GM12878 (cell line): ENCODE data around the gene ZNF662. TPM values are rescaled to one million over a fixed set of nuclear protein-coding genes. Genes with fewer than 3 reads are reported as not detected.

Source experiments
- ATAC-seq: fragments of 200-7000 bp; cut with Tn5 transposase; 3 replicates; pipeline ENCODE4 v1.9.1; 2020; ENCODE audit warnings: mild to moderate bottlenecking, moderate library complexity
- BruUV-seq: library from RNA; stranded (reverse); fragments of 400-500 nt; replicated peaks from 2 replicates; lab custom pipeline; 2021; lab: Mats Ljungman, UMichigan
- CTCF ChIA-PET: fragments of 300-600 bp; sonication (Branson Sonifier 250); formaldehyde crosslinking; extraction: SDS; loops from one replicate; lab custom pipeline; 2021; ENCODE audit warnings: inconsistent platforms; lab: Yijun Ruan, JAX
- POLR2A ChIA-PET: fragments of 350-600 bp; formaldehyde crosslinking; extraction: SDS; loops from one replicate; lab custom pipeline; 2021; ENCODE audit warnings: inconsistent platforms; lab: Charles Lee
- RAD21 ChIA-PET: fragments of 300-600 bp; sonication (Branson Sonifier 250); formaldehyde crosslinking; loops from one replicate; lab custom pipeline; 2023; ENCODE audit warnings: antibody characterized with exemption; ENCODE audit not compliant: unreplicated experiment; lab: Charles Lee
- SMC1A ChIA-PET: fragments of 300-600 bp; sonication (Branson Sonifier 250); formaldehyde crosslinking; loops from one replicate; lab custom pipeline; 2023; ENCODE audit not compliant: unreplicated experiment, uncharacterized antibody; lab: Charles Lee
- DNase-seq: peaks from one replicate; pipeline ENCODE4 v3.0.0-alpha.2; 2011; ENCODE audit warnings: low read depth, low spot score
- FAIRE-seq: peaks from 3 replicates; lab custom pipeline; 2011; peaks lifted over from hg19 to GRCh38; lab: Jason Lieb, UNC
- H2AFZ ChIP-seq: 2 replicates; pipeline ENCODE4 v1.6.0; 2011; ENCODE audit warnings: low read depth, low read length, control low read depth; ENCODE audit not compliant: control insufficient read depth
- H3K27ac ChIP-seq: 2 replicates; pipeline ENCODE4 v1.5.1; 2011; ENCODE audit warnings: control low read depth; ENCODE audit not compliant: control insufficient read depth, insufficient read depth
- H3K27me3 ChIP-seq, 2 experiments: replicated peaks in 1 of 2; 2 replicates each; pipeline versions ENCODE4 v1.6.0 to v1.6.1; 2011; ENCODE audit warnings: low read length in 1 of 2; ENCODE audit not compliant: control insufficient read depth in 2 of 2, insufficient read depth in 2 of 2
- H3K36me3 ChIP-seq, 2 experiments: 2 replicates each; pipeline ENCODE4 v1.5.1; 2011; ENCODE audit warnings: low read length in 1 of 2; ENCODE audit not compliant: control insufficient read depth in 2 of 2, insufficient read depth in 2 of 2
- H3K4me1 ChIP-seq: 2 replicates; pipeline ENCODE4 v1.6.1; 2011; ENCODE audit warnings: mild to moderate bottlenecking, low read length, moderate library complexity, mixed read lengths; ENCODE audit not compliant: control insufficient read depth, insufficient read depth
- H3K4me2 ChIP-seq: 2 replicates; pipeline ENCODE4 v1.6.0; 2011; ENCODE audit warnings: control low read depth; ENCODE audit not compliant: control insufficient read depth, insufficient read depth
- H3K4me3 ChIP-seq: fragments of 200-600 bp; sonication (generic); 2 replicates; pipeline ENCODE4 v1.5.1; 2016
- H3K79me2 ChIP-seq: 2 replicates; pipeline ENCODE4 v1.6.0; 2011; ENCODE audit warnings: low read length; ENCODE audit not compliant: control insufficient read depth, insufficient read depth
- H3K9ac ChIP-seq: 2 replicates; pipeline ENCODE4 v1.8.0; 2011; ENCODE audit warnings: low read length, control low read depth, mixed read lengths; ENCODE audit not compliant: control insufficient read depth, insufficient read depth
- H3K9me3 ChIP-seq: replicated peaks from 3 replicates; pipeline ENCODE4 v1.5.1; 2011; ENCODE audit warnings: mild to moderate bottlenecking, low read length; ENCODE audit not compliant: control insufficient read depth, insufficient read depth
- H4K20me1 ChIP-seq: 2 replicates; pipeline ENCODE4 v1.6.0; 2011; ENCODE audit not compliant: control insufficient read depth, insufficient read depth
- BCL11A ChIP-seq: IDR thresholded peaks from 2 replicates; pipeline ENCODE4 v1.6.1; 2011; ENCODE audit warnings: low read depth, low read length
- CHD2 ChIP-seq: IDR thresholded peaks from 2 replicates; pipeline ENCODE4 v1.6.1; 2011; ENCODE audit warnings: low read depth, low read length, improper control_type of control experiment, borderline replicate concordance
- CREM ChIP-seq: IDR thresholded peaks from 2 replicates; pipeline ENCODE4 v1.6.1; 2014; ENCODE audit warnings: antibody characterized with exemption, low read depth
- FOS ChIP-seq: IDR thresholded peaks from 3 replicates; pipeline ENCODE4 v1.6.1; 2011; ENCODE audit warnings: borderline replicate concordance; ENCODE audit not compliant: insufficient read length; ENCODE audit errors: extremely low read depth
- FOXK2 ChIP-seq: fragments of 450-650 bp; IDR thresholded peaks from 2 replicates; pipeline ENCODE4 v1.6.1; 2017; ENCODE audit warnings: mild to moderate bottlenecking, moderate library complexity
- JUND ChIP-seq: IDR thresholded peaks from 2 replicates; pipeline ENCODE4 v1.6.1; 2012; ENCODE audit warnings: low read depth, mild to moderate bottlenecking, low read length, improper control_type of control experiment, moderate library complexity
- NFYA ChIP-seq: IDR thresholded peaks from 2 replicates; pipeline ENCODE4 v1.6.1; 2011; ENCODE audit warnings: low read depth, mild to moderate bottlenecking, low read length, improper control_type of control experiment, borderline replicate concordance
- POLR2AphosphoS5 ChIP-seq: IDR thresholded peaks from 2 replicates; pipeline ENCODE4 v1.6.1; 2011; ENCODE audit warnings: mild to moderate bottlenecking, low read length, inconsistent platforms
- RFX5 ChIP-seq: IDR thresholded peaks from 2 replicates; pipeline ENCODE4 v1.6.1; 2011; ENCODE audit warnings: low read depth, low read length, improper control_type of control experiment
- STAT1 ChIP-seq: fragments of 450-650 bp; conservative IDR thresholded peaks from 2 replicates; pipeline ENCODE4 v1.6.1; 2014; ENCODE audit warnings: antibody characterized with exemption, mild to moderate bottlenecking
- TAF1 ChIP-seq: IDR thresholded peaks from 2 replicates; pipeline ENCODE4 v1.6.1; 2011; ENCODE audit warnings: mild to moderate bottlenecking, low read depth, low read length, borderline replicate concordance
- TARDBP ChIP-seq: IDR thresholded peaks from 2 replicates; pipeline ENCODE4 v1.6.1; 2016; ENCODE audit warnings: borderline replicate concordance
- WGBS: methylation state at CpG from one replicate; pipeline ENCODE4 v1.1.6; 2016; ENCODE audit warnings: low lambda C conversion rate; ENCODE audit not compliant: insufficient replicate concordance, insufficient coverage; ENCODE audit errors: missing lambda C conversion rate; 5-methylcytosine and 5-hydroxymethylcytosine counted together
- in situ Hi-C: fragments of 300-500 bp; cut with MboI; formaldehyde crosslinking; loops from 9 replicates; pipeline ENCODE4 v1.14.3; 2018; ENCODE audit warnings: mixed read lengths
- intact Hi-C: fragments of 100-400 bp; cut with micrococcal nuclease; formaldehyde crosslinking; loops from one replicate; pipeline ENCODE4 v1.14.2; 2022; ENCODE audit not compliant: unreplicated experiment
- polyA plus RNA-seq, 11 experiments: library from polyadenylated mRNA; depleted of rRNA in 4 of 11; unstranded in 6 of 11; stranded (reverse) in 5 of 11; fragments of >200 nt; fragmentation: Nextera tagmentation in 4 of 11; fragmentation: Illumina TruSeq in 1 of 11; extraction: Ambion mirVana in 4 of 11; extraction: Trizol in 1 of 11; gene quantifications; 1 replicate in 1 of 11; 2 replicates in 10 of 11; pipeline versions ENCODE4 v1.2.1 to v1.2.3, GENCODE V29; 2011 to 2016; ENCODE audit warnings: inconsistent platforms in 2 of 11, missing spikeins in 2 of 11, low read depth in 1 of 11
- total RNA-seq, 4 experiments: library from RNA; depleted of rRNA in 3 of 4; stranded (reverse); fragments of >200 nt in 3 of 4; fragmentation: Illumina TruSeq in 1 of 4; extraction: Trizol in 1 of 4; gene quantifications; 2 replicates each; pipeline versions ENCODE4 v1.2.1 to v1.2.3, GENCODE V29; 2013 to 2021
- TF ChIP-seq, protein P1 (sequence below): fragments of 450-650 bp; IDR thresholded peaks from 2 replicates; pipeline ENCODE4 v1.6.1; 2016; ENCODE audit warnings: mild to moderate bottlenecking
- TF ChIP-seq, protein P2 (sequence below): IDR thresholded peaks from 2 replicates; pipeline ENCODE4 v1.6.1; 2012; ENCODE audit warnings: low read depth, low read length, improper control_type of control experiment
- TF ChIP-seq, protein P3 (sequence below): fragments of 450-650 bp; IDR thresholded peaks from 2 replicates; pipeline ENCODE4 v1.6.1; 2018; ENCODE audit warnings: mild to moderate bottlenecking, low read depth, moderate library complexity; ENCODE audit not compliant: partially characterized antibody
- TF ChIP-seq, protein P4 (sequence below): fragments of 450-650 bp; conservative IDR thresholded peaks from 2 replicates; pipeline ENCODE4 v1.6.1; 2017; ENCODE audit warnings: mild to moderate bottlenecking, moderate library complexity

ZNF662 gene
- total and polyA plus RNA-seq, 10 of the 15 experiments (the other 5 are each of a cell fraction or from before 2014, with no cell fraction given) = not detected

DNA sequence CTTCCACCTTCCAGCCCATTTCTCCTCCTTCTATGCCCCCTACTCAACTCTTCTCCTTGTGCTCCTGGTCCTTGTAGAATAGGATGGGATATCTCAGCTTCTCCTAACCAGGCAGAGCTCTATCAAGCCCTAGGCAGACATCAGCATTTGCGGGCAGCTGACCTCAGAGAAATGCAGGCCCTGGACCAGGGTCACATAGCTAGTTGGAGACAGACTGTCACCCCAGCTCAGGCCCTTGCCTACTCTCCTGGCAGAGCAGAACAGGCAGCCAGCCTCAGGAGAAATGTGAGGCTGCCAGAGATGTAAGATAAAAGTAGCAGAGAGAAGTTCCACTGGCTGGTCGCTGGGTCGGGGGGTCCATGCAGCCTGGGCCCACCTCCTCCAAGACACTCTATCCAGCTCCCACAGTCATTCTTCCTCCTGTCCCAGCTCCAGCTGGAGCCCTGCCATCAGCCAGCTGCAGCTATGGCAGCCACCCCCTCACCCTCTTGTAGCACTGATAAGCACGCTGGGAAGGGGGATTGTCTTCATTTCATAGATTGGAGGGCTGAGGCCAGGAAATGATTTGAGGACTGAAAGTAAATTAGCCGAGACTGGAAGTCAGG, 34.2 kb upstream of the ZNF662 start:
- no peak overlapping the region for H3K9ac ChIP-seq
- FAIRE-seq = no peak
- no TSS peak for BruUV-seq
- CTCF ChIA-PET = interaction anchor here (4.0 kb wide), 1 partner anchor 10 kb away, joined by 16 read pairs; no protein-coding TSS in a partner anchor
- no peak overlapping the region for H3K27ac ChIP-seq
- POLR2A ChIA-PET = no interaction called here
- H3K27me3 ChIP-seq = no peaks in the 10 kb centered on the region
- 36% methylated on average over 5 of the region's 5 CpGs for WGBS
- no peak overlapping the region for H3K4me2 ChIP-seq
- no peak overlapping the region for H3K4me3 ChIP-seq
- in situ Hi-C loops (no loop called here), intact Hi-C loops (no loop called here)
- H4K20me1 ChIP-seq = no peaks in the 10 kb centered on the region
- no peaks in the 10 kb centered on the region for H3K9me3 ChIP-seq
- H3K36me3 ChIP-seq = no peaks in the 10 kb centered on the region
- no peak overlapping the region for H2AFZ ChIP-seq
- SMC1A ChIA-PET = no interaction called here
- no peaks in the 10 kb centered on the region for H3K79me2 ChIP-seq
- no peaks in the 10 kb centered on the region for H3K4me1 ChIP-seq
- no peak for ATAC-seq
- no peak for DNase-seq
- RAD21 ChIA-PET = no interaction called here
- TF ChIP-seq STAT1 (no peak), TAF1 (no peak), BCL11A (no peak), TARDBP (no peak), CHD2 (no peak), FOXK2 (no peak), POLR2AphosphoS5 (no peak), RFX5 (no peak), NFYA (no peak), CREM (no peak), JUND (no peak), FOS (no peak)
- TF ChIP-seq, protein P1, sequence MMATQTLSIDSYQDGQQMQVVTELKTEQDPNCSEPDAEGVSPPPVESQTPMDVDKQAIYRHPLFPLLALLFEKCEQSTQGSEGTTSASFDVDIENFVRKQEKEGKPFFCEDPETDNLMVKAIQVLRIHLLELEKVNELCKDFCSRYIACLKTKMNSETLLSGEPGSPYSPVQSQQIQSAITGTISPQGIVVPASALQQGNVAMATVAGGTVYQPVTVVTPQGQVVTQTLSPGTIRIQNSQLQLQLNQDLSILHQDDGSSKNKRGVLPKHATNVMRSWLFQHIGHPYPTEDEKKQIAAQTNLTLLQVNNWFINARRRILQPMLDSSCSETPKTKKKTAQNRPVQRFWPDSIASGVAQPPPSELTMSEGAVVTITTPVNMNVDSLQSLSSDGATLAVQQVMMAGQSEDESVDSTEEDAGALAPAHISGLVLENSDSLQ = no peak
- TF ChIP-seq, protein P2, sequence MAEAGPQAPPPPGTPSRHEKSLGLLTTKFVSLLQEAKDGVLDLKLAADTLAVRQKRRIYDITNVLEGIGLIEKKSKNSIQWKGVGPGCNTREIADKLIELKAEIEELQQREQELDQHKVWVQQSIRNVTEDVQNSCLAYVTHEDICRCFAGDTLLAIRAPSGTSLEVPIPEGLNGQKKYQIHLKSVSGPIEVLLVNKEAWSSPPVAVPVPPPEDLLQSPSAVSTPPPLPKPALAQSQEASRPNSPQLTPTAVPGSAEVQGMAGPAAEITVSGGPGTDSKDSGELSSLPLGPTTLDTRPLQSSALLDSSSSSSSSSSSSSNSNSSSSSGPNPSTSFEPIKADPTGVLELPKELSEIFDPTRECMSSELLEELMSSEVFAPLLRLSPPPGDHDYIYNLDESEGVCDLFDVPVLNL = no peak
- TF ChIP-seq, protein P3, sequence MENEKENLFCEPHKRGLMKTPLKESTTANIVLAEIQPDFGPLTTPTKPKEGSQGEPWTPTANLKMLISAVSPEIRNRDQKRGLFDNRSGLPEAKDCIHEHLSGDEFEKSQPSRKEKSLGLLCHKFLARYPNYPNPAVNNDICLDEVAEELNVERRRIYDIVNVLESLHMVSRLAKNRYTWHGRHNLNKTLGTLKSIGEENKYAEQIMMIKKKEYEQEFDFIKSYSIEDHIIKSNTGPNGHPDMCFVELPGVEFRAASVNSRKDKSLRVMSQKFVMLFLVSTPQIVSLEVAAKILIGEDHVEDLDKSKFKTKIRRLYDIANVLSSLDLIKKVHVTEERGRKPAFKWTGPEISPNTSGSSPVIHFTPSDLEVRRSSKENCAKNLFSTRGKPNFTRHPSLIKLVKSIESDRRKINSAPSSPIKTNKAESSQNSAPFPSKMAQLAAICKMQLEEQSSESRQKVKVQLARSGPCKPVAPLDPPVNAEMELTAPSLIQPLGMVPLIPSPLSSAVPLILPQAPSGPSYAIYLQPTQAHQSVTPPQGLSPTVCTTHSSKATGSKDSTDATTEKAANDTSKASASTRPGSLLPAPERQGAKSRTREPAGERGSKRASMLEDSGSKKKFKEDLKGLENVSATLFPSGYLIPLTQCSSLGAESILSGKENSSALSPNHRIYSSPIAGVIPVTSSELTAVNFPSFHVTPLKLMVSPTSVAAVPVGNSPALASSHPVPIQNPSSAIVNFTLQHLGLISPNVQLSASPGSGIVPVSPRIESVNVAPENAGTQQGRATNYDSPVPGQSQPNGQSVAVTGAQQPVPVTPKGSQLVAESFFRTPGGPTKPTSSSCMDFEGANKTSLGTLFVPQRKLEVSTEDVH = no peak
- TF ChIP-seq, protein P4, sequence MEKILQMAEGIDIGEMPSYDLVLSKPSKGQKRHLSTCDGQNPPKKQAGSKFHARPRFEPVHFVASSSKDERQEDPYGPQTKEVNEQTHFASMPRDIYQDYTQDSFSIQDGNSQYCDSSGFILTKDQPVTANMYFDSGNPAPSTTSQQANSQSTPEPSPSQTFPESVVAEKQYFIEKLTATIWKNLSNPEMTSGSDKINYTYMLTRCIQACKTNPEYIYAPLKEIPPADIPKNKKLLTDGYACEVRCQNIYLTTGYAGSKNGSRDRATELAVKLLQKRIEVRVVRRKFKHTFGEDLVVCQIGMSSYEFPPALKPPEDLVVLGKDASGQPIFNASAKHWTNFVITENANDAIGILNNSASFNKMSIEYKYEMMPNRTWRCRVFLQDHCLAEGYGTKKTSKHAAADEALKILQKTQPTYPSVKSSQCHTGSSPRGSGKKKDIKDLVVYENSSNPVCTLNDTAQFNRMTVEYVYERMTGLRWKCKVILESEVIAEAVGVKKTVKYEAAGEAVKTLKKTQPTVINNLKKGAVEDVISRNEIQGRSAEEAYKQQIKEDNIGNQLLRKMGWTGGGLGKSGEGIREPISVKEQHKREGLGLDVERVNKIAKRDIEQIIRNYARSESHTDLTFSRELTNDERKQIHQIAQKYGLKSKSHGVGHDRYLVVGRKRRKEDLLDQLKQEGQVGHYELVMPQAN = no peak
